Spleen (tissue), 11 donors: ENCODE measurements around the gene KATNAL1. TPM values are rescaled to one million over a fixed set of nuclear protein-coding genes. Genes with fewer than 3 reads are reported as not detected.

Source experiments
- polyA plus RNA-seq, 3 donors: library from polyadenylated mRNA; stranded (reverse); fragments of 200-250 nt; gene quantifications; one replicate each; pipeline ENCODE4 v1.2.1, GENCODE V29; 2013
- small RNA-seq, 4 donors: library from RNA; depleted of rRNA; stranded (forward); fragments of <200 nt; gene quantifications; one replicate each; pipeline ENCODE3, GENCODE V24; 2016
- total RNA-seq, 7 donors: library from RNA; depleted of rRNA in 3 of 7; stranded (reverse); fragments of >200 nt in 3 of 7; fragmentation: NEBNext Ultra II Directional in 4 of 7; extraction: Animal tissue kit (Norgen Biotek cat#: 25700) in 4 of 7; gene quantifications; one replicate each; pipeline versions ENCODE4 v1.1.0 to v1.2.1, GENCODE V29; 2016 to 2021
- donor health status: healthy with polysubstance abuse.
- donor health status: DM: no; HTN: no; CAD: no; lungs with moderate emphysema.
- donor health status: DM: no; HTN: no; CAD: no.
- donor health status: Bipolar disorder and iron deficiency.
- donor health status: healthy.
- donor health status: DM: no; HTN: no; CAD: no.
- donor health status: DM: yes; HTN: yes; CAD: no.

KATNAL1 gene
- total and polyA plus RNA-seq, 10 donors = 0.78 to 17.6 (median 9.5) TPM

Small RNA genes within 50 kb of the gene (small RNA-seq; reads per million reads assigned to genes)
- gene RNU6-64P = 0 reads per million in 4 donors

Other genes with a start within 250 kb of the KATNAL1 start
- gene UBE2L5, start 114.9 kb upstream of the KATNAL1 start, total RNA-seq = not detected
- gene UBE2L5, start 114.9 kb upstream of the KATNAL1 start, polyA plus RNA-seq = under 1 TPM in 1 of 3 donors, not detected in 2; 0.05 TPM
- 100 to 1,000 TPM; 221 to 400 (median 295) TPM for gene HMGB1, start 158.4 kb upstream of the KATNAL1 start, total RNA-seq
- 100 to 1,000 TPM; 295 to 528 (median 353) TPM for gene HMGB1, start 158.4 kb upstream of the KATNAL1 start, polyA plus RNA-seq